B cell (primary cell): Measurements from ENCODE around the gene CCL17.

Source experiments
- CTCF ChIP-seq: fragments of 200-600 bp; IDR thresholded peaks from one replicate; pipeline ENCODE4 v1.8.0; 2022; ENCODE audit warnings: antibody characterized with exemption, mild to moderate bottlenecking
- EZH2 ChIP-seq: IDR thresholded peaks from 2 replicates; pipeline ENCODE4 v1.6.1; 2012; ENCODE audit warnings: borderline replicate concordance, low read depth, mild to moderate bottlenecking, moderate library complexity, low read length; ENCODE audit not compliant: insufficient read depth, poor library complexity, severe bottlenecking

- no peak for TF ChIP-seq CTCF
- no peak for TF ChIP-seq EZH2
Measured at GRCh38 chr16:57432989-57433388, 28.4 kb downstream of the CCL17 start.
